ENCODE data around the gene CADPS2. TPM values are rescaled to one million over a fixed set of nuclear protein-coding genes. Genes with fewer than 3 reads are reported as not detected.
"Not testable (repeated sequence)": the region's sequence is repeated elsewhere in the genome, so short reads cannot be mapped to it uniquely, and the experiment has no call there.

CADPS2 gene
- polyA plus RNA-seq, 1 experiment = 0.38 TPM

- no peaks in the 10 kb centered on the region for H3K36me3 ChIP-seq (ENCODE audit: control insufficient read depth, insufficient read depth, low read length)
- H3K4me3 ChIP-seq (ENCODE audit: low read depth, low read length) = no peak overlapping the region
- POLR2A ChIA-PET = no interaction called here
- CTCF ChIA-PET = no interaction called here
- TF ChIP-seq CTCF (IDR thresholded peaks at IDR 0.05; ENCODE audit: insufficient read depth, low read depth, low read length) = no peak
- no peaks in the 10 kb centered on the region for H3K27me3 ChIP-seq (ENCODE audit: control insufficient read depth, insufficient read depth, low read length)
- no peak for DNase-seq (ENCODE audit: low read depth)
Observed at GRCh38 chr7:122682815-122683550, 203.3 kb downstream of the CADPS2 start.

GRCh38 chr7:122681186-122681585, 205.1 kb downstream of the CADPS2 start:
- H3K27me3 ChIP-seq (ENCODE audit: control insufficient read depth, insufficient read depth, low read length); H3K36me3 ChIP-seq (ENCODE audit: control insufficient read depth, insufficient read depth, low read length); DNase-seq (ENCODE audit: low read depth); POLR2A ChIA-PET; CTCF ChIA-PET; H3K4me3 ChIP-seq (ENCODE audit: low read depth, low read length): not testable (repeated sequence)

- CTCF ChIA-PET = no interaction called here
- POLR2A ChIA-PET = no interaction called here
- TF ChIP-seq CTCF (IDR thresholded peaks at IDR 0.05; ENCODE audit: insufficient read depth, low read depth, low read length) = no peak
- no peak overlapping the region for H3K4me3 ChIP-seq (ENCODE audit: low read depth, low read length)
- H3K36me3 ChIP-seq (ENCODE audit: control insufficient read depth, insufficient read depth, low read length) = no peaks in the 10 kb centered on the region
- DNase-seq (ENCODE audit: low read depth) = no peak
- H3K27me3 ChIP-seq (ENCODE audit: control insufficient read depth, insufficient read depth, low read length) = no peaks in the 10 kb centered on the region
Observed at GRCh38 chr7:122679813-122680212, 206.4 kb downstream of the CADPS2 start.

- H3K27me3 ChIP-seq (ENCODE audit: control insufficient read depth, insufficient read depth, low read length); POLR2A ChIA-PET; CTCF ChIA-PET; H3K4me3 ChIP-seq (ENCODE audit: low read depth, low read length); DNase-seq (ENCODE audit: low read depth); H3K36me3 ChIP-seq (ENCODE audit: control insufficient read depth, insufficient read depth, low read length): not testable (repeated sequence)
Observed at GRCh38 chr7:122679269-122679709, 207.0 kb downstream of the CADPS2 start.

GRCh38 chr7:122677149-122677548, 209.1 kb downstream of the CADPS2 start:
- H3K27me3 ChIP-seq (ENCODE audit: control insufficient read depth, insufficient read depth, low read length) = no peaks in the 10 kb centered on the region
- TF ChIP-seq CTCF (IDR thresholded peaks at IDR 0.05; ENCODE audit: insufficient read depth, low read depth, low read length) = no peak
- no peak overlapping the region for H3K4me3 ChIP-seq (ENCODE audit: low read depth, low read length)
- no peaks in the 10 kb centered on the region for H3K36me3 ChIP-seq (ENCODE audit: control insufficient read depth, insufficient read depth, low read length)
- POLR2A ChIA-PET = no interaction called here
- CTCF ChIA-PET = no interaction called here
- no peak for DNase-seq (ENCODE audit: low read depth)

- H3K27me3 ChIP-seq (ENCODE audit: control insufficient read depth, insufficient read depth, low read length) = no peaks in the 10 kb centered on the region
- no peak for TF ChIP-seq CTCF (IDR thresholded peaks at IDR 0.05; ENCODE audit: insufficient read depth, low read depth, low read length)
- DNase-seq (ENCODE audit: low read depth) = no peak
- H3K36me3 ChIP-seq (ENCODE audit: control insufficient read depth, insufficient read depth, low read length) = no peaks in the 10 kb centered on the region
- POLR2A ChIA-PET = no interaction called here
- no peak overlapping the region for H3K4me3 ChIP-seq (ENCODE audit: low read depth, low read length)
- CTCF ChIA-PET = no interaction called here
Observed at GRCh38 chr7:122676466-122676865, 209.8 kb downstream of the CADPS2 start.
